ENCODE measurements around the gene CAMKMT. TPM values are rescaled to one million over a fixed set of nuclear protein-coding genes. Genes with fewer than 3 reads are reported as not detected.

Gene CAMKMT
- total and polyA plus RNA-seq, 9 of the 15 experiments (the other 6 are each of a cell fraction or from before 2014, with no cell fraction given), result 1.6 to 15.3 (median 7.4) TPM

- no peak for TF ChIP-seq NKRF (IDR thresholded peaks at IDR 0.05; ENCODE audit: borderline replicate concordance)
- no peak for TF ChIP-seq KHSRP (IDR thresholded peaks at IDR 0.05)
- 0 out of 2 replicates have a peak, but pooled peaks have one; percentile 67 for TF ChIP-seq XRCC5 (IDR thresholded peaks at IDR 0.05; ENCODE audit: low read depth, low read length)
- TF ChIP-seq MAZ (CRISPR knock-in tag; conservative IDR thresholded peaks at IDR 0.05 in 1 of 2, IDR thresholded peaks at IDR 0.05 in 1 of 2), result peak in 1 of 2 experiments; percentile 50; a peak in 2 of 4 replicates
- TF ChIP-seq RFX7 (CRISPR knock-in tag; IDR thresholded peaks at IDR 0.05), result no peak
- no peak for TF ChIP-seq PRPF4 (IDR thresholded peaks at IDR 0.05; ENCODE audit: insufficient read depth, low read depth, low read length, poor library complexity, severe bottlenecking)
- no peak for TF ChIP-seq BCOR (IDR thresholded peaks at IDR 0.05)
- no peak for TF ChIP-seq SMAD2 (IDR thresholded peaks at IDR 0.05; ENCODE audit: low read depth, low read length)
- peak; percentile 29; the same call in 1 of the 2 replicates for TF ChIP-seq MAFF (IDR thresholded peaks at IDR 0.05; ENCODE audit: low read length)
- TF ChIP-seq ZNF655 (CRISPR knock-in tag; IDR thresholded peaks at IDR 0.05), result no peak
- no peak for TF ChIP-seq CSDE1 (IDR thresholded peaks at IDR 0.05)
- TF ChIP-seq CREM (IDR thresholded peaks at IDR 0.05; ENCODE audit: low read depth), result peak; percentile 39
- no peak for TF ChIP-seq SETDB1 (IDR thresholded peaks at IDR 0.05; ENCODE audit: low read length)
- no peak for TF ChIP-seq SRF (CRISPR knock-in tag; IDR thresholded peaks at IDR 0.05)
- peak; percentile 78 for TF ChIP-seq ZNF592 (IDR thresholded peaks at IDR 0.05)
- no peak for TF ChIP-seq EGR1 (conservative IDR thresholded peaks at IDR 0.05)
- no peak for TF ChIP-seq ZNF217 (CRISPR knock-in tag; IDR thresholded peaks at IDR 0.05)
- TF ChIP-seq, protein P1, sequence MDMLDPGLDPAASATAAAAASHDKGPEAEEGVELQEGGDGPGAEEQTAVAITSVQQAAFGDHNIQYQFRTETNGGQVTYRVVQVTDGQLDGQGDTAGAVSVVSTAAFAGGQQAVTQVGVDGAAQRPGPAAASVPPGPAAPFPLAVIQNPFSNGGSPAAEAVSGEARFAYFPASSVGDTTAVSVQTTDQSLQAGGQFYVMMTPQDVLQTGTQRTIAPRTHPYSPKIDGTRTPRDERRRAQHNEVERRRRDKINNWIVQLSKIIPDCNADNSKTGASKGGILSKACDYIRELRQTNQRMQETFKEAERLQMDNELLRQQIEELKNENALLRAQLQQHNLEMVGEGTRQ (CRISPR knock-in tag; IDR thresholded peaks at IDR 0.05), result no peak
- TF ChIP-seq TCFL5 (CRISPR knock-in tag; conservative IDR thresholded peaks at IDR 0.05), result no peak
- 0 out of 2 replicates have a peak, but pooled peaks have one; percentile 53 for TF ChIP-seq GATAD2B (IDR thresholded peaks at IDR 0.05; ENCODE audit: borderline replicate concordance)
Observed at GRCh38 chr2:44479127-44479887, 117.6 kb downstream of the CAMKMT start (continued).
